Lung (tissue), 12 donors: ENCODE results near the gene GNG2. TPM values are rescaled to one million over a fixed set of nuclear protein-coding genes. Genes with fewer than 3 reads are reported as not detected.

ENCODE experiments used
- ATAC-seq: fragments of 200-7000 bp; cut with Tn5 transposase; one replicate; pipeline ENCODE4 v1.9.1; 2020; ENCODE audit warnings: moderate number of reproducible peaks; ENCODE audit not compliant: insufficient read depth, low FRiP score
- DNase-seq, 3 donors: peaks; one replicate each; pipeline ENCODE4 v3.0.0-alpha.2; 2013 to 2017
- H3K27ac ChIP-seq, 2 donors: one replicate each; pipeline ENCODE4 v1.5.1; 2013; ENCODE audit warnings: mild to moderate bottlenecking in 2 of 2, moderate library complexity in 2 of 2, control low read depth in 1 of 2, inconsistent platforms in 1 of 2, low read depth in 1 of 2, low read length in 1 of 2
- H3K27me3 ChIP-seq, 3 donors: one replicate each; pipeline ENCODE4 v1.5.1; 2013; ENCODE audit warnings: low read length in 2 of 3; ENCODE audit not compliant: control insufficient read depth in 3 of 3, insufficient read depth in 3 of 3
- H3K36me3 ChIP-seq, 4 donors: one replicate each; pipeline ENCODE4 v1.5.1; 2013; ENCODE audit warnings: low read length in 4 of 4, mild to moderate bottlenecking in 1 of 4, moderate library complexity in 1 of 4; ENCODE audit not compliant: control insufficient read depth in 4 of 4, insufficient read depth in 4 of 4
- H3K4me1 ChIP-seq, 5 donors: one replicate each; pipeline ENCODE4 v1.5.1; 2013; ENCODE audit warnings: low read length in 5 of 5, mild to moderate bottlenecking in 2 of 5, moderate library complexity in 1 of 5; ENCODE audit not compliant: control insufficient read depth in 5 of 5, insufficient read depth in 5 of 5
- H3K4me3 ChIP-seq: one replicate; pipeline ENCODE4 v1.5.1; 2013; ENCODE audit warnings: mild to moderate bottlenecking, control low read depth, moderate library complexity
- H3K9ac ChIP-seq, 2 donors: one replicate each; pipeline ENCODE4 v1.5.1; 2013; ENCODE audit warnings: low read length in 2 of 2, control low read depth in 1 of 2; ENCODE audit not compliant: insufficient read depth in 1 of 2
- H3K9me3 ChIP-seq, 4 donors: one replicate each; pipeline ENCODE4 v1.5.1; 2013; ENCODE audit warnings: low read length in 3 of 4, mild to moderate bottlenecking in 1 of 4, moderate library complexity in 1 of 4; ENCODE audit not compliant: control insufficient read depth in 4 of 4, insufficient read depth in 3 of 4
- CTCF ChIP-seq: IDR thresholded peaks from 2 replicates; pipeline ENCODE4 v1.5.1; 2012; ENCODE audit warnings: mild to moderate bottlenecking; ENCODE audit errors: control extremely low read depth, extremely low read depth
- WGBS, 2 donors: extraction: QIAGEN DNeasy Blood & Tissue Kit; methylation state at CpG; one replicate each; pipeline ENCODE4 v1.1.7; 2013; 5-methylcytosine and 5-hydroxymethylcytosine counted together
- polyA plus RNA-seq, 2 donors: library from polyadenylated mRNA; stranded (reverse); fragments of 200-250 nt; gene quantifications; one replicate each; pipeline ENCODE4 v1.2.1, GENCODE V29; 2013
- total RNA-seq, 2 donors: library from RNA; depleted of rRNA in 1 of 2; stranded (reverse); fragments of >200 nt in 1 of 2; gene quantifications; one replicate each; pipeline ENCODE4 v1.2.1, GENCODE V29; 2014 to 2021
- donor health status: control.
- donor health status: control.
- donor health status: Bipolar disorder and iron deficiency.
- donor health status: healthy.
- donor health status: DM: yes; HTN: yes; CAD: no.

Gene GNG2
- total and polyA plus RNA-seq, 4 donors = 3.7 to 42.3 (median 21.5) TPM

GRCh38 chr14:52003324-52003723, 142.9 kb downstream of the GNG2 start:
- peaks cover 0 to 3% (median 0%) of the 10 kb centered on the region in 4 donors for H3K9me3 ChIP-seq
- TF ChIP-seq CTCF = no peak
- no peak for DNase-seq
- peaks cover 21 to 76% (median 41%) of the 10 kb centered on the region in 4 donors for H3K36me3 ChIP-seq
- ATAC-seq = no peak
- no peaks in the 10 kb centered on the region for H3K27me3 ChIP-seq
- WGBS, 2 donors = 72 to 84% methylated on average over 3 of the region's 3 CpGs
- H3K4me1 ChIP-seq = peaks cover 0 to 13% (median 4%) of the 10 kb centered on the region in 5 donors
- H3K4me3 ChIP-seq = no peak overlapping the region
- H3K27ac ChIP-seq = peak overlapping the region in 1 of 2 donors; percentile 70
- H3K9ac ChIP-seq = no peak overlapping the region

GRCh38 chr14:52005625-52006024, 145.2 kb downstream of the GNG2 start:
- Histone ChIP-seq H3K9me3 (peaks cover 0 to 3% (median 0%) of the 10 kb centered on the region in 4 donors), H3K27ac (no peak overlapping the region), H3K9ac (no peak overlapping the region), H3K4me1 (peaks cover 0 to 13% (median 2%) of the 10 kb centered on the region in 5 donors), H3K27me3 (no peaks in the 10 kb centered on the region), H3K36me3 (peaks cover 28 to 79% (median 49%) of the 10 kb centered on the region in 4 donors), H3K4me3 (no peak overlapping the region)
- 63 to 82% methylated on average over 2 of the region's 2 CpGs for whole genome bisulfite sequencing, 2 donors
- no peak for TF ChIP-seq CTCF
- DNase-seq (no peak), ATAC-seq (no peak)

DNA sequence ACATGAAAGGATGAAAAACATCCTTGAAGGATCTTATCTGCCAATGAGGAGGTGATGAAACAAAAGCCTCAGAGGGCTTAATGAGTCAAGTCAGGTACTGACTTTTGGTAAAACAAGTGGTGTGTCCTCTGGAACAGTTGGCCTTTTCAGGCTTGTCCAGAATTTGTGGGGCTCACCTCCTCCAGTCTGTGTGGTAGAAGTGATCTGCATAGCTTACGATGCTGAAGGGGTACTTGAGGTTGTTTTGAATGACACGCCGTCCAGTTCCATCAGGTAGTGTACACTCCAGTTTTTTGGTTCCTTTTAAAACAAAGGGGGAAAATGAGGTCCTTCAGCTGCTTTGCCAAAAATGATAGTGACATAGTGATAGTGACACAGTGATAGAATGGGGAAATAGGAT, 145.9 kb downstream of the GNG2 start:
- no peak overlapping the region for H3K9ac ChIP-seq
- H3K36me3 ChIP-seq = peaks cover 35 to 80% (median 55%) of the 10 kb centered on the region in 4 donors
- peaks cover 0 to 16% (median 0%) of the 10 kb centered on the region in 5 donors for H3K4me1 ChIP-seq
- DNase-seq = no peak
- H3K27ac ChIP-seq = no peak overlapping the region
- peaks cover 0 to 3% (median 0%) of the 10 kb centered on the region in 4 donors for H3K9me3 ChIP-seq
- ATAC-seq = no peak
- no peak for TF ChIP-seq CTCF
- H3K27me3 ChIP-seq = no peaks in the 10 kb centered on the region
- 85 to 94% methylated on average over 3 of the region's 3 CpGs for WGBS, 2 donors
- no peak overlapping the region for H3K4me3 ChIP-seq

DNA sequence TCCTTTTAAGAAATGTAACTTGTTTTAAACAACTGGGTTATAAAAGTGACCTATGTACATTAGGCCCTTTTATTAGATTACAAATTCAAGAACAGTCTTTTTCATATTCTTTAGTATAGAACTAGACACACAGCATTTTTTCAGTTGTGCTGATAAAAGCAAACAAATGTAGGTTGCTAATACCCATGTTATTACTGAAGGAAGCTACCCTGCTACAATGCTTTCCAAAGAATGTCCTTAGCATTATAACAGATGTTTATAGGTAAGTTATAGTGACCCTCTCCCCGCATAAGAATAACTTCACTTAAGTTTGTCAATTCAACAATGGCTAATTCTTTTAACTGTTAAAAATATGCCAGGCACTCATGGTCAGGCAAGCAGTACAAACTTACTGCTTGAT, 146.8 kb downstream of the GNG2 start:
- Histone ChIP-seq H3K9me3 (peaks cover 0 to 3% (median 0%) of the 10 kb centered on the region in 4 donors), H3K4me3 (no peak overlapping the region), H3K27ac (no peak overlapping the region), H3K4me1 (peaks cover 0 to 15% (median 0%) of the 10 kb centered on the region in 5 donors), H3K9ac (no peak overlapping the region), H3K36me3 (peaks cover 37 to 79% (median 57%) of the 10 kb centered on the region in 4 donors), H3K27me3 (no peaks in the 10 kb centered on the region)
- no peak for ATAC-seq
- no peak for TF ChIP-seq CTCF
- no peak for DNase-seq
- 94 to 96% methylated on average over 1 of the region's 1 CpG for WGBS, 2 donors
